Measurements from ENCODE around the gene RFT1. TPM values are rescaled to one million over a fixed set of nuclear protein-coding genes. Genes with fewer than 3 reads are reported as not detected.

RFT1 gene
- total RNA-seq: 21.0 and 28.8 TPM in 2 replicates

DNA sequence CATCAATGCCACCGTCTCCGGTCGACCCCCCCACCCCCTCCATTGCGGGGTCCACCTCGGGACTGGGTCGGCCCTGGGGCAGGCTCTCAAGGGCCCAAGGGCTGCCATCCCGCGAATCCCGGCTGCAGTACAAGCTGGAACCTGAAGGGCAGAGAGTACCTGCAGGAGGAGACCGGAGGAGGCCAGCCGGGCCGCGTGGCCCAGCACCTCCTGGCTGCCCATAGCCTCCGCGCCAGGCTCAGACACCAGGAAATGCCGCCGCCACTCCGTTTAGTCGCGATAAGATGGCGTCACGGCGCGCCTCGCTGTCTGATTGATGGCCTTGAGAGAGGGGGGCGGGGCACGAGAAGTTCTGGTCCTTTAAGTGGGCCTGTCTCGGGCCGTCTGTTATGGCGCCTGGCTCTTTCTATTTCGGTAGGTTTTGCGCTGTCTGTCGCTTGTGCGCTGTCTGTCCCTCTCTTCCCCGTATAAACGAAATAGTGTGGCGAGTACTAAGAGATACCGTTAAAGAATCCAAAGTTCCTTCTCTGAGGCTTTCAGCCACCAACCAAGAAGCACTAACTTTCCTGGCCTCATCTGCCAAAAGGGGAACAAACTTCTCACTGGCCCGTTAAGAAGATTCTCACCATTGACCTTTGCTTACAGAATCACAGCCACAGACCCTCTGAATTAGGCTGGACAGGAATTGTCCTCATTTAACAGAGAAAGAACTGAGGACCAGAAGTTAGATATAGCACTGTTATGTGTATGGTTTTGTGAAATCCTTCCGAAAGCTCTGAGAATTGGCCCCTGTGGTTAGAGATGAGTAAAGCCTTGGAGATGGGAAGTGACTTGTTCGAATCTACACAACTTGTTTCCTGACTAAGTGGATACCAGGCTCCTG lies at the start of gene RFT1:
TSS of gene RFT1 (minus strand) at position 257 of the 883 bp plus-strand sequence. CDS start at position 222, 35 bp downstream.

GRCh38 chr3:53160660-53161449 lies 30.6 kb upstream of the RFT1 start, which contains the start of gene PRKCD:
Gene PRKCD (plus strand): TSS chr3:53161209. CDS start chr3:53178423, 17,214 bp downstream.

DNA sequence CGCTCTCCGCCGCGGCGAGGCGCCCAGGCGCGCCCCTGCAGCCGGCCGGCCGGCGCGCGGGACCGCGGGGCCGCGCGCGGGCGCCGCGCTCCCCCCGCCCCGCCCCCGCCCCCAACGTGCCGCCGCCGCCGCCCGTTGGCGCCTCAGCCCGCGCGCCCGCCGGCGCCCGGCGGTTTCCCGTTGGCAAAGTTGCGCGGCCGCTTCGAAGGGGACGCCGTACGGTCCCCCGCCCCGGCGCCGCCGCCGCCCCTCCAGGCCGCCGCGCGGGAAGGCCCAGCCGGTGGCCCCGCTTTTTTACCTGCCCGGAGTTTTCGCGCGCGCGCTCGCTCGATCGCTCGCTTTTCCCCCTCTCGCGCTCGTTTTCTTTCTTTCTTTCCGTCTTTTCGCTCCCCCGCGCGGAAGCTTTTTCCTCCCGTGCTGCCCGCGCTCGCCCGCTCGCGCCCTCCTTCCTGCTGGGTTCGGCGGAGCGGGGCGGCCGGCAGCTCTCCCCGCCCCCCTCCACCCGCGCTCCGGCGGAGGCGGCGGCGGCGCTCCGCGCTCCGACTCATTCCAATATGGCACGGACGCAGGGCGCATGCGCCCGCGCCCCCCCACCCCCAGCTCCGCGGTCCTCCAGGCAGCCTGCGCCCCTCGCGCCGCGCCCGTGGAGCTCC lies 84.6 kb downstream of the RFT1 start, which contains the start of gene SFMBT1:
TSS of gene SFMBT1 (minus strand) at position 556 of the 653 bp plus-strand sequence. CDS start 76,945 bp downstream, outside the sequence.

Other genes with a start within 250 kb of the RFT1 start
- gene STIMATE, start 232.9 kb downstream of the RFT1 start, total RNA-seq: 11.9 and 13.8 TPM in 2 replicates
- gene SFMBT1, start 84.4 kb downstream of the RFT1 start, total RNA-seq: 3.5 and 5.6 TPM in 2 replicates
- 11.2 and 13.5 TPM in 2 replicates for gene PRKCD, start 30.8 kb upstream of the RFT1 start, total RNA-seq
- 553 and 737 TPM in 2 replicates for gene TKT, start 125.6 kb upstream of the RFT1 start, total RNA-seq
- gene DCP1A, start 217.1 kb upstream of the RFT1 start, total RNA-seq: 6.5 and 9.5 TPM in 2 replicates

Measured in airway epithelial cell (primary cell).